Pancreas (tissue), 10 donors: Measurements from ENCODE around the gene TCF7L1. TPM values are rescaled to one million over a fixed set of nuclear protein-coding genes. Genes with fewer than 3 reads are reported as not detected.
"Not testable (repeated sequence)": the region's sequence is repeated elsewhere in the genome, so short reads cannot be mapped to it uniquely, and the experiment has no call there.

Experiments used
- ATAC-seq, 4 donors: fragments of 200-7000 bp; cut with Tn5 transposase; one replicate each; pipeline versions ENCODE4 v1.8.0 to v1.9.1; 2020; ENCODE audit warnings: mild to moderate bottlenecking in 4 of 4, moderate library complexity in 4 of 4
- DNase-seq, 6 donors: peaks; one replicate each; pipeline ENCODE4 v3.0.0-alpha.2; 2020
- FAIRE-seq: peaks from 2 replicates; lab custom pipeline; 2012; peaks lifted over from hg19 to GRCh38; lab: Jason Lieb, UNC
- H3K27ac ChIP-seq, 4 donors: fragments of 200-600 bp; sonication (generic); 1 replicate in 3 of 4; 2 replicates in 1 of 4; pipeline versions ENCODE4 v1.5.0 to v1.8.0; 2020
- H3K27me3 ChIP-seq, 4 donors: fragments of 200-600 bp; one replicate each; pipeline ENCODE4 v1.8.0; 2021
- H3K36me3 ChIP-seq, 3 donors: fragments of 200-600 bp; sonication (generic) in 1 of 3; one replicate each; pipeline versions ENCODE4 v1.5.0 to v1.8.0; 2020 to 2021
- H3K4me1 ChIP-seq, 3 donors: fragments of 200-600 bp; one replicate each; pipeline ENCODE4 v1.8.0; 2021
- H3K4me3 ChIP-seq, 4 donors: fragments of 200-600 bp; sonication (generic) in 2 of 4; one replicate each; pipeline versions ENCODE4 v1.5.0 to v1.8.0; 2020 to 2021
- H3K9me3 ChIP-seq, 4 donors: fragments of 200-600 bp; one replicate each; pipeline ENCODE4 v1.8.0; 2021
- WGBS, 2 donors: extraction: QIAGEN DNeasy Blood & Tissue Kit; methylation state at CpG; one replicate each; pipeline ENCODE4 v1.1.7; 2013; 5-methylcytosine and 5-hydroxymethylcytosine counted together
- intact Hi-C, 3 donors: fragments of 100-400 bp; cut with DNase I; formaldehyde crosslinking; loops; one replicate each; pipeline versions ENCODE4 v1.11.1 to v1.14.2; 2022
- polyA plus RNA-seq, 2 donors: library from polyadenylated mRNA; stranded (reverse); fragments of 200-250 nt; gene quantifications; one replicate each; pipeline ENCODE4 v1.2.3, GENCODE V29; 2013
- total RNA-seq, 6 donors: library from RNA; stranded (reverse); fragmentation: NEBNext Ultra II Directional in 4 of 6; extraction: Animal tissue kit (Norgen Biotek cat#: 25700) in 4 of 6; gene quantifications; one replicate each; pipeline versions ENCODE4 v1.2.1 to v1.2.4, GENCODE V29; 2021 to 2023
- TF ChIP-seq, protein P1 (sequence below), 4 donors: fragments of 200-600 bp; sonication (generic) in 3 of 4; IDR thresholded peaks; one replicate each; pipeline versions ENCODE4 v1.5.0 to v1.8.0; 2021; ENCODE audit warnings: antibody characterized with exemption in 4 of 4
- donor health status: healthy with polysubstance abuse.
- donor health status: DM: no; HTN: no; CAD: no; lungs with moderate emphysema.
- donor health status: DM: no; HTN: no; CAD: no.
- donor health status: control.
- donor health status: control.
- donor health status: Bipolar disorder and iron deficiency.
- donor health status: DM: yes; HTN: yes; CAD: no.
- donor health status: DM: no; HTN: no; CAD: no.
- donor health status: DM: no; HTN: no; CAD: no.
- donor health status: DM: yes; HTN: yes; CAD: no.

Gene TCF7L1
- total and polyA plus RNA-seq, 8 donors: 1.1 to 4.0 (median 1.8) TPM

DNA sequence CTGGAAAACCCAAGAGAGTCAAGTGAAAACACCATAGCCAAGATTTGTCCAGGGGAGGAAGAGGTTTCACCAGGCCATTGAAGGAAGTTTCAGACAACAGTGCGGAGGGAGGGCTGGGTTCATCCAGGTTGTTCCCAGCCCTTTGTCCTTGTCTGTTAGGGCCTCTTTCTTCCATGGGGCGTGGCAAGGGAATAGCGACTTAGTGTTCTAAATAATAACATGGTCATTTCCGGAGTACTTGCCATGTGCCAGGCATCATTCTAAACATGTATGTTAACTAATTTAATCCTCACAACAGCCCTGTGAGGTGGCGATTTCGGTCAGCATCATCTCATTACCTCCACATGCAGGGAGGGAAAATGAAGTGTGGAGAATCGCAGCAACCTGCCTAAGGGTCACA, 77.3 kb downstream of the TCF7L1 start:
- Histone ChIP-seq H3K4me1 (no peaks in the 10 kb centered on the region), H3K27me3 (no peaks in the 10 kb centered on the region), H3K27ac (no peak overlapping the region), H3K9me3 (no peaks in the 10 kb centered on the region), H3K36me3 (no peaks in the 10 kb centered on the region), H3K4me3 (no peak overlapping the region)
- ATAC-seq: no peak
- FAIRE-seq: no peak
- no peak for DNase-seq
- intact Hi-C loops: no loop called here
- TF ChIP-seq, protein P1, sequence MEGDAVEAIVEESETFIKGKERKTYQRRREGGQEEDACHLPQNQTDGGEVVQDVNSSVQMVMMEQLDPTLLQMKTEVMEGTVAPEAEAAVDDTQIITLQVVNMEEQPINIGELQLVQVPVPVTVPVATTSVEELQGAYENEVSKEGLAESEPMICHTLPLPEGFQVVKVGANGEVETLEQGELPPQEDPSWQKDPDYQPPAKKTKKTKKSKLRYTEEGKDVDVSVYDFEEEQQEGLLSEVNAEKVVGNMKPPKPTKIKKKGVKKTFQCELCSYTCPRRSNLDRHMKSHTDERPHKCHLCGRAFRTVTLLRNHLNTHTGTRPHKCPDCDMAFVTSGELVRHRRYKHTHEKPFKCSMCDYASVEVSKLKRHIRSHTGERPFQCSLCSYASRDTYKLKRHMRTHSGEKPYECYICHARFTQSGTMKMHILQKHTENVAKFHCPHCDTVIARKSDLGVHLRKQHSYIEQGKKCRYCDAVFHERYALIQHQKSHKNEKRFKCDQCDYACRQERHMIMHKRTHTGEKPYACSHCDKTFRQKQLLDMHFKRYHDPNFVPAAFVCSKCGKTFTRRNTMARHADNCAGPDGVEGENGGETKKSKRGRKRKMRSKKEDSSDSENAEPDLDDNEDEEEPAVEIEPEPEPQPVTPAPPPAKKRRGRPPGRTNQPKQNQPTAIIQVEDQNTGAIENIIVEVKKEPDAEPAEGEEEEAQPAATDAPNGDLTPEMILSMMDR (IDR thresholded peaks at IDR 0.05): no peak
- WGBS, 2 donors: 88% methylated on average over 7 of the region's 7 CpGs

DNA sequence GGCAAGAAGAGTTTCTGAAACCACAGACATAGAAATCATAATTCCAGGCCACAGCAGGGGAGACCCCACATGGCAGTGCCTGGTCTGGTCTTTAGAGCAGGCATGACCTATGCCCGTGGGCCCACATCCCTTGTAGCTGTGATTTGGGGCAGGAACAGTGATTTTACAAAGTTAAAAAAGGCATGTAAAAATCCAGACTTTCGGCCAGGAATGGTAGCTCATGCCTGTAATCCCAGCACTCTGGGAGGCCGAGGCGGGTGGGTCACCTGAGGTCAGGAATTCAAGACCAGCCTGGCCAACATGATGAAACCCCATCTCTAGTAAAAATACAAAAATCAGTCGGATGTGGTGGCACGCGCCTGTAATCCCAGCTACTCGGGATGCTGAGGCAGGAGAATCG, 78.4 kb downstream of the TCF7L1 start:
- H3K36me3 ChIP-seq, H3K27me3 ChIP-seq, FAIRE-seq, H3K4me1 ChIP-seq, intact Hi-C loops, H3K9me3 ChIP-seq, DNase-seq, H3K4me3 ChIP-seq, H3K27ac ChIP-seq, ATAC-seq: not testable (repeated sequence)
- WGBS, 2 donors: 91 to 94% methylated on average over 9 of the region's 9 CpGs

DNA sequence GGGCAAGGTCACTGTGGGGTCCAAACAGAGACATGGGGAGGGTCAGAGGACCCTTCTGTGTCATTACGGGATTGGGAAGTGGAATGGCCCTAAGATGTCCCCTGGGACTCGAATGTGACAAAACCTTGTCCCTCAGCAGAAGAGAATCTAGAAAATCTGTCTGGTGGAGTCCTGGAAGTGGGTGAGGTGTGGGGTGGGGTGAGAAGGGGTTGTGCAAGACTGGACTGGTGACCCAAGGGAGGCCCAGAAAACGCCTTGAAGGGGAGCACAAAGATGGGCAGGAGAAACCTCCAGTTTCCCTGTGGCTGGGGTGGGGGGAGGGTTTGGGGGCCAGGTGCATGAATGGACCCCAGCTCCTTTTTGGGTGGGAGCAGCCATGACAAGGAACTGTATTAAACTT, 79.6 kb downstream of the TCF7L1 start:
- Histone ChIP-seq H3K27me3 (no peaks in the 10 kb centered on the region), H3K4me3 (no peak overlapping the region), H3K36me3 (no peaks in the 10 kb centered on the region), H3K27ac (no peak overlapping the region), H3K9me3 (no peaks in the 10 kb centered on the region), H3K4me1 (no peaks in the 10 kb centered on the region)
- 91 to 96% methylated on average over 3 of the region's 3 CpGs for WGBS, 2 donors
- ATAC-seq (no peak), FAIRE-seq (no peak), DNase-seq (no peak)
- intact Hi-C loops: no loop called here
- TF ChIP-seq, protein P1 (IDR thresholded peaks at IDR 0.05): no peak

DNA sequence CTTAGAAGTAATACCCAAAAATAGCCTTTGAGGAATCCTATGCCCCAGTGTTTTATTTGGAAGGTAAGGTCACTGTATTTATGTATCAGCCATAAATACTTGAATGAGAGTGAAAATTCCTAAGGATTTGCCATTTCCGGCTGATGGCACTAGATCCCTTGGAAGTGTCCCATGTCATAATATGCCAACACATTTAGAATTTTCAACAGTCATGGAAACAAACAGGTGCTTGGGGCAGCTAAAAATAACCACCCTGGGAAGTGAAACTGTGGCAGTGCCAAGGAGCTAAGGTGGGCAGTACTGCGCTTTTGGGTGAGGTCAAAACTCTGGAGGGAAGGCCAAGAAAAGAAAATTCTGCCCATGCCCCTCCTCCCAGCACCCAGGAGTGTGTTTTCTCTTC, 80.2 kb downstream of the TCF7L1 start:
- ATAC-seq: no peak
- Histone ChIP-seq H3K4me1 (no peaks in the 10 kb centered on the region), H3K27ac (no peak overlapping the region), H3K36me3 (no peaks in the 10 kb centered on the region), H3K27me3 (no peaks in the 10 kb centered on the region), H3K4me3 (no peak overlapping the region), H3K9me3 (no peaks in the 10 kb centered on the region)
- WGBS, 2 donors: 81 to 91% methylated on average over 2 of the region's 2 CpGs
- TF ChIP-seq, protein P1 (IDR thresholded peaks at IDR 0.05): no peak
- DNase-seq: no peak
- intact Hi-C loops: no loop called here
- FAIRE-seq: no peak

DNA sequence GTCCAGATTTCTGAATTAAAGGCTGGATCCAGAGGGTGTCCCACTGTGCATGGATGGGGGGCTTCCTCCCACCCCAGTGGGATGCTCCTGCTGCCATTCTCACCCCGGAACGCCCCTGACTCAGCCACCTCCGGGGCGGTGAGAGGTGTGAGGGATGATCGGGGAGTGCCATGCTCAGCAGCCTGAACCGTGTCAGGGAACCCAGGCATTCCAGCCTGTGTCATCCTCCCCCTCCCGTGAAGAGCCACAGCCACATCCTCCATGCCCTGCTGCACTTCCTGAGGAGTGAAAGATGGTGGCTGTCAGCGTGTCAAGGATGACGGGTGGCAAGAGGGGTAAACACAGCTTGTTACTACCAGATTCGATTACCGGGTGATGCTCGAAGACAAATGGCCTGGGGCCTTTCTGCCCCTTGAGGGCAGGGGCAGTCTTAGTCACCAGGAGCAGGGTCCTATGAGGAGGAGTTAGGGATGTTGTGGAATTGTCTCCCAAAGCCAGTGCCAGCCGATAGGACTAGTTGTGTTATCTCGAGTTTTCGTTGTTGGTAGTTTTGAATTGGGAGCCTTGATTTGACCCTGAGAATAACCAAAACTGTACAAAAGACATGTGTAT, 80.8 kb downstream of the TCF7L1 start:
- Histone ChIP-seq H3K27ac (no peak overlapping the region), H3K36me3 (no peaks in the 10 kb centered on the region), H3K9me3 (no peaks in the 10 kb centered on the region), H3K4me3 (no peak overlapping the region), H3K4me1 (no peaks in the 10 kb centered on the region), H3K27me3 (no peaks in the 10 kb centered on the region)
- DNase-seq (no peak), FAIRE-seq (no peak), ATAC-seq (no peak)
- WGBS, 2 donors: 84 to 86% methylated on average over 15 of the region's 15 CpGs
- TF ChIP-seq, protein P1 (IDR thresholded peaks at IDR 0.05): no peak
- intact Hi-C loops: no loop called here
